ENCODE data around the gene FAM222B. TPM values are rescaled to one million over a fixed set of nuclear protein-coding genes. Genes with fewer than 3 reads are reported as not detected.

The FAM222B gene
- total and polyA plus RNA-seq, 2 experiments from 2014 or later = 63.7 to 78.5 TPM

- Histone ChIP-seq H3K4me2 (peak overlapping the region; percentile 6), H3K4me1 (ENCODE audit: insufficient read depth) (peaks cover 27% of the 10 kb centered on the region), H3F3A (replicated peaks; ENCODE audit: low read depth) (peaks cover 76% of the 10 kb centered on the region), H3K4me3 (no peak overlapping the region), H3K27me3 (ENCODE audit: insufficient read depth) (no peaks in the 10 kb centered on the region), H3K79me2 (replicated peaks; ENCODE audit: insufficient read depth) (peaks cover 20% of the 10 kb centered on the region), H3K27ac (ENCODE audit: low read depth) (peak overlapping the region; percentile 51; the same call in 1 of the 2 replicates), H3K36me3 (ENCODE audit: insufficient read depth) (peaks cover 34% of the 10 kb centered on the region), H2AFZ (no peak overlapping the region), H3K9me2 (ENCODE audit: insufficient read depth) (no peaks in the 10 kb centered on the region), H4K20me1 (replicated peaks; ENCODE audit: insufficient read depth) (peaks cover 27% of the 10 kb centered on the region)
- no peak overlapping the region for H3K4me3 Mint-ChIP-seq
- TF ChIP-seq NANOG (IDR thresholded peaks at IDR 0.05; ENCODE audit: borderline replicate concordance) (no peak), POLR2AphosphoS5 (IDR thresholded peaks at IDR 0.05; ENCODE audit: low read depth) (peak; percentile 62), CREB1 (CRISPR knock-in tag; IDR thresholded peaks at IDR 0.05; ENCODE audit: low read depth) (peak; percentile 39; the same call in 1 of the 2 replicates), CTCF (conservative IDR thresholded peaks at IDR 0.05; ENCODE audit: low read depth in 2 of 2) (peak; percentile 97 to 98)
- ATAC-seq (peak; percentile 47), DNase-seq (ENCODE audit: low spot score) (peak; percentile 98)
- peak overlapping the region; percentile 65 for H3K27ac Mint-ChIP-seq
- peaks cover 40% of the 10 kb centered on the region for H3K4me1 Mint-ChIP-seq
- H3K36me3 Mint-ChIP-seq (ENCODE audit: low read depth) = peaks cover 71% of the 10 kb centered on the region
- H3K27me3 Mint-ChIP-seq (ENCODE audit: insufficient read depth, low read depth, poor library complexity) = peaks cover 52% of the 10 kb centered on the region
- no peaks in the 10 kb centered on the region for H3K9me3 Mint-ChIP-seq
Observed at GRCh38 chr17:28750178-28751047, 92.2 kb downstream of the FAM222B start.

- Histone ChIP-seq H2AFZ (no peak overlapping the region), H3F3A (replicated peaks; ENCODE audit: low read depth) (peaks cover 73% of the 10 kb centered on the region)
- H3K36me3 Mint-ChIP-seq (ENCODE audit: low read depth) = peaks cover 77% of the 10 kb centered on the region
- TF ChIP-seq NANOG (IDR thresholded peaks at IDR 0.05; ENCODE audit: borderline replicate concordance) (no peak), ETS1 (IDR thresholded peaks at IDR 0.05) (no peak), REST (IDR thresholded peaks at IDR 0.05; ENCODE audit: unreplicated experiment) (no peak), CTCF (conservative IDR thresholded peaks at IDR 0.05; ENCODE audit: low read depth in 2 of 2) (no peak), POLR2AphosphoS5 (IDR thresholded peaks at IDR 0.05; ENCODE audit: low read depth) (no peak), CREB1 (CRISPR knock-in tag; IDR thresholded peaks at IDR 0.05; ENCODE audit: low read depth) (no peak), STAT1 (IDR thresholded peaks at IDR 0.05; ENCODE audit: unreplicated experiment) (no peak), EZH2 (IDR thresholded peaks at IDR 0.05; ENCODE audit: low read depth, unreplicated experiment) (no peak)
Observed at GRCh38 chr17:28749516-28750177, 92.9 kb downstream of the FAM222B start.

More at GRCh38 chr17:28749516-28750177, 92.9 kb downstream of the FAM222B start:
- peaks cover 28% of the 10 kb centered on the region for H3K79me2 ChIP-seq (replicated peaks; ENCODE audit: insufficient read depth)
- H3K9me2 ChIP-seq (ENCODE audit: insufficient read depth) = no peaks in the 10 kb centered on the region
- peak overlapping the region; percentile 34 for H3K27ac ChIP-seq (ENCODE audit: low read depth)
- peaks cover 40% of the 10 kb centered on the region for H3K4me1 Mint-ChIP-seq
- no peaks in the 10 kb centered on the region for H3K9me3 Mint-ChIP-seq
- no peak overlapping the region for H3K4me3 Mint-ChIP-seq
- H3K4me2 ChIP-seq = no peak overlapping the region
- H3K27me3 Mint-ChIP-seq (ENCODE audit: insufficient read depth, low read depth, poor library complexity) = peaks cover 55% of the 10 kb centered on the region
- H3K4me3 ChIP-seq = no peak overlapping the region
- H3K36me3 ChIP-seq (ENCODE audit: insufficient read depth) = peaks cover 34% of the 10 kb centered on the region
- H4K20me1 ChIP-seq (replicated peaks; ENCODE audit: insufficient read depth) = peaks cover 27% of the 10 kb centered on the region
- no peaks in the 10 kb centered on the region for H3K27me3 ChIP-seq (ENCODE audit: insufficient read depth)
- no peak overlapping the region for H3K27ac Mint-ChIP-seq
- H3K4me1 ChIP-seq (ENCODE audit: insufficient read depth) = peaks cover 28% of the 10 kb centered on the region
- no peak for ATAC-seq
- peak; percentile 35 for DNase-seq (ENCODE audit: low spot score)
